ENCODE data around the gene LRRFIP1.

The LRRFIP1 gene

GRCh38 chr2:237708491-237708890, 81.1 kb downstream of the LRRFIP1 start:
- DNase-seq, result no peak

DNA sequence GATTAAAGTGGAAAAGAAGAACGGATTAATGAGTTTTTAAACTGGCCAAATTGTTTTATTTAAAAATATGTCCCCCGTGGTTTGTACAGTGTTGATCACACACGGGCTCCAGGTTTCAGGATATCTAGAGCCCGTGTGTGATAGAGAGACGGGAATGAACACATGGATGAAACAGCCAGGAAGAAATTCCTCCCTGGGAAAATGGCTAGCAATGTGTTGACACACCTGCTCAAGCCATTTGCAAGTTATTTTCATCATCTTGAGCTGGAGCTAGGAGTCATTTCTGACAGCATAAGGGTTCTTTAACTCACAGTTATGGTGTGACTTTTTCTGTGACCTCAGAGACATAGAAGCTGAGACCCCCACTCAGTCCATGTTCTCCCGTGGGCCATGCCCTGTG, 81.6 kb downstream of the LRRFIP1 start:
- no peak for DNase-seq

DNA sequence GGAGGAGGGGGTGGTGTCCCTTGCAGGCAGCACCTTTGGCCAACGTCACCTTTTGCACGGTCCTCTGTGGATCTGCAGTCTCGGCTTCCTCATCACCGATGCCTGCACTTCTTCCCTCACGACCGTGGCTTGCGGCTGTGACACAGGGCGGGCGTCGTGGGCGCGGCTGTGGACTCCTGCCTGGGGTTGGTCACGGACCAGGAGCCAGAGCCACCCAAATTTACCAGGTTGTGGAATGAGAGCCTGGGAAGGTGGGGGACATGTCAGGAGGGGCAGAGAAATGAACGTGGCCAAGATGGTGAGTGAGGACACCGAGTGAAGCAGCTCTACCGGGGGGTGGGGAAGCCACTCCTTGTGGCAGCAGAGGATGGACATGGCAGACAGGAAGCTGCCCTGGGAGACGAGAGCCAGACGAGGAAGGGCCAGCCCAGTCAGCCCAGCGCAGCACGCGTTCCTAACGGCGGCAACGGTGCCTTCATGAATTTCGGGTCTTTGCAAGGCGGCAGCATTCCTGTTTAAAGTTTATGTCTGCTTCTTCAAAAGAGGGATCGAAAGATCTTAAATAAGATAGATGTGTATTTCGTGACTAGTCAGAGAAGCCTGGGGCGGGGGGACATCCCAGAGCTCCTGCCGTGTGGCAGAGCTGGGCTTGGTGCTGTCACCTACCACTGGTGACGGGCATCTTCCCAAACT, 84.2 kb downstream of the LRRFIP1 start:
- DNase-seq, result no peak

- DNase-seq, result no peak
Observed at GRCh38 chr2:237712477-237713377, 85.3 kb downstream of the LRRFIP1 start.

GRCh38 chr2:237714690-237715458, 87.5 kb downstream of the LRRFIP1 start:
- DNase-seq, result no peak

DNA sequence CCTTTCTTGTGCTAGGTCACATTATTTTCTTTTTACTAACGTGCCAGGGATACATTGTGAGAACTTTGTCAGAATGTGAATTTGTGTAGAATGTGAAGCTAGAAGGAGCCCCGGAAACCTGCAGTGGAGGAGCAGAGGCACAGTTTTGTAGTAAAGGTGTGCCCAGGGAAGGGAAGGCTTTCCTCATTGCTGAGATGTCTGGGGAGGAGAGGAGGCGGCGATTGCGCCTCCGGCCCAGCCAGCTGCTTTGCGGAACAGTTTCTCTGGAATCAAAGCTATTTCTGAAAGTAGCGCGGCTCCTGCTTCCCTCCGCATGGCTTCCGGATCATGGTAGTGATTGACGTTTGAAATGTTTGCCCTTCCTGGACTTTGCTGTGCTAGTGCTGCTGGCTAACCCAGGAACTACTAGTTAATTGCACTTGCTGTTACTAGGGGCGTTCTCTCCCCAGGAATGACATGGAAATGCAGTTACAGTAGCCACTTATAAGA, 88.1 kb downstream of the LRRFIP1 start:
- DNase-seq, result no peak

- no peak for DNase-seq
Observed at GRCh38 chr2:237716011-237716410, 88.6 kb downstream of the LRRFIP1 start.

DNA sequence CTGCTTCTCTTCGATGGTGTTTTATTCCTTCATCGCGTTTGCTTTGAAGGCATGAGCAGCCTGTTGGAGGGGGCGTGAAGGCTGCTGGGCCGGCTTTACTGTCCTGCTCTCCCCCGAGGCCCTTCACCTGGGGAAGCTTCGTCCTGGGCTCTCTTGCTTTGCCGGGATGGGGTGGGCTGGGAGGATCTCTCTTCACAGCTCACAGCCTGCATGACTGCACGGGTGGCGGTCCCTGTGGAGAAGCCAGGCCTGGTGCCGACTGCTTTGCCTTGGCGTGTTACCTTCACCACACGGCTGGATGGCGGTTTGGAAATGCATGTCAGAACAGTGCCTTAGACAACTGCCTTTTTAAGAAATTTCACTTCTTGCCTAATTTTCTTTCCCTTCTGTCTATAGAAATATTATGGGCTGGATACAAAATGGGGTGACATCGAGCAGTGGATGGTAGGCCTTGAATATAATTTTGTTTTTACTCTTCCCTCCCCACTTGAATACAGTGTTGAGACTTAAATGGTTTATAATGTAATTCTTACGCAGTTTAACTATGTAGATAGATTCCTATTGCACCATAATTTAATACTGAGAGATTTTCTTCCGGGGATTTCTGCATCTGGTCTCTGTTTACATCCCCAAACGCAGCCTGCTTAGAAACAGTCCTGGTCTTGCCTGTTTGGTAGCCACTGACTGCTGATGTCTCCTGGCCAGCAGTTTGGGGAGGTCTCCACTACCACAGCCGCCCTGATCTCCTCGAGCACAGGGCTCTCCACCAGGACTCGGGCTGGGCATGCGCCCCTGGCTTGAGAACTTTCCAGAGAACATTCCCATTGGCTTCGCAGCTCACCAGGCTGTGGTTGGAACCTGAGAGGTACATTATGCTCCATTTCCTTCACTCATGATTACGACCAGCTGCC, 90.2 kb downstream of the LRRFIP1 start:
- DNase-seq, result no peak

DNA sequence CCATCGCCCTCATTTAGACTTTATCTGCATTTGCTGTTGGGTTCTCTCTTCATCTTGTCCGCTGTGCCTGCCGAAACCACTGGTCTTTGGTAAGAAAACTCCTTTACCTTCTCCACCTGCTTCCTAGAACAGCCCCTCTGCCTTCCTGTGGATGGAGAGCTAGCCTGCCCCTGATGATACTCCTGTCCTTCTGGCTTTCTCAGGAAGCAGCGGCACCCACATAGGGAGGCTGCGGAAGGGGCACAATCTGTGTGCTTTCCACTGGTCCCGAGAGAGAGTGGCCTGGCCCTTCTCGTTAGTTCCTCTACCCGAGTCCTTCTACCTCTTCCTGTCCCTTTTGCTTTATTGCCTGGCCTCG, 90.9 kb downstream of the LRRFIP1 start:
- no peak for DNase-seq

GRCh38 chr2:237720444-237720843, 93.1 kb downstream of the LRRFIP1 start:
- no peak for DNase-seq

DNA sequence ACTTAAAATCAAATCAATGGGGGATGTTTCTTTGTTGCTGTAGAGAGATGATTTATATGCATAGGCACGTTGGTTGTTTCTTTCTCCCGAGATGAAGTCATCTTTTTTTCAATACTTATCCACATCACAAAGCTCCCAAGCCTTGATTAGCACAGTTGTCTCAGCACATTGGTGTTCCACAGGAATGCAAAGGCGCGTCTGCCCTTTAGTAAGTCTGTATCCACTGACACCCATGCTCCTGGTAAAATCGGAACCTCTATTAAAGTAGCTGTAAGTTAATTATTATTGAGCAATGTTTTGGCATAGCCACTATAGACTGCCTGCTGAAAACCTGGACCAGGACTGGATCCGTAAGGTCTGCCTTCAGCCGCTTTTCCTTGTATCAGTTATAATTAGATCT, 93.6 kb downstream of the LRRFIP1 start:
- DNase-seq, result no peak

GRCh38 chr2:237721458-237721857, 94.1 kb downstream of the LRRFIP1 start:
- DNase-seq, result no peak

DNA sequence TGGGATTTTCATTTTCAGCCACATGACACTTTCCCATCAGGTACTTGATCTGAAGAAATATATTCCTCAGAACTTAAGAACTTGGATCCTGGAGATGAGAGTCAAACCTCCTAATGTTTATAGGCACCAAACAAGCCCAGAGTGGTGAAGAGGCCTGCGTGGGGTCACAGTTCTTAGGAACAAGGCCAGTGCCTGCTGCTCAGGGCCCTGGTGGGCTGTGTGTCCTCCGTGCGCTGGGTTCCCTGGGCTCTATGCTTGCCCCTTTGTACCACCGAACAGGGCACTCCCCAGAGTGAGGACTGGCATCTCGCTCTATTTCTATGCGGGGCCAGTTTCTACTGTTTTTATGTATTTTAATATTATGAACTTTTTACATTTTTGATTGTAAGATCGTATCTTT, 95.2 kb downstream of the LRRFIP1 start:
- no peak for DNase-seq

DNA sequence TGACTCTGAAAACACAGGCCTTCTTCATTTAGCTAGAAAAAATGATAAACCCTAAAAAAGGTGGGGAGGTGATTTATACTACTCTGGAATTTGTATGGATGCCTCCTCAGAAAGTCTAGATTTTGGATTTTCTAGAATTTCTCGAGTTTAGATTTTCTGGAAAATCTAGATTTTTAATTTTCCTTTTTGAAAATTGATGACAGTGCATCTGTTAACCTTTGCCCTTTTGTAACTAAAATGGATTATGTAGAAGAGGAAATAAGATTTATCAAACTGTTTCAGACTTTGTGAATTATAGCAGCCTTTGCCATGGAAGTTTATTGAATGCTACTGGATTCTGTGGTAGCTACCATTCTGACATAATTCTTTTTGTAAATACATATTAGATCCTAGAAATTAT, 95.6 kb downstream of the LRRFIP1 start:
- no peak for DNase-seq

GRCh38 chr2:237723602-237724001, 96.2 kb downstream of the LRRFIP1 start:
- DNase-seq, result no peak

- no peak for DNase-seq
Observed at GRCh38 chr2:237724811-237725478, 97.6 kb downstream of the LRRFIP1 start.

- no peak for DNase-seq
Observed at GRCh38 chr2:237725661-237726060, 98.3 kb downstream of the LRRFIP1 start.

DNA sequence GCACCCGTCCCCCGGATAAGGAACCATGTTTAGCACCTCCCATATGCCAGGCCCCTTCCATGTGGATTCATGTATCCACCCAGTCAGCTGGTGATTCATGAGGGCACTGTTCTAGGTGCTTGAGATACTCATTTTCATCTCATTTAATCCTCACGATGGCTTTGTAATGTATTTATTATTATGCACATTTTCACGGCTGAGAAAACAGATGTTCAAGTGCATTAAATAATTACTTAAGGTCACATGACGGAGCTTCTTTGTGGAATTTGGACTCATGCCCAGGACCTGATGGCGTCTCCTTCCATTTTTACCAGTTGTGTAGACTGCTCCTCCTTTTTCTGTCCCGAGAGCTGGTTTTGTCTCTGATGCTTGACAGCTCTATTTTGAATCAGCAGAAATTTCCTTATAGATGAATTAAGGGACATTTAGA, 99.0 kb downstream of the LRRFIP1 start:
- DNase-seq, result no peak

DNA sequence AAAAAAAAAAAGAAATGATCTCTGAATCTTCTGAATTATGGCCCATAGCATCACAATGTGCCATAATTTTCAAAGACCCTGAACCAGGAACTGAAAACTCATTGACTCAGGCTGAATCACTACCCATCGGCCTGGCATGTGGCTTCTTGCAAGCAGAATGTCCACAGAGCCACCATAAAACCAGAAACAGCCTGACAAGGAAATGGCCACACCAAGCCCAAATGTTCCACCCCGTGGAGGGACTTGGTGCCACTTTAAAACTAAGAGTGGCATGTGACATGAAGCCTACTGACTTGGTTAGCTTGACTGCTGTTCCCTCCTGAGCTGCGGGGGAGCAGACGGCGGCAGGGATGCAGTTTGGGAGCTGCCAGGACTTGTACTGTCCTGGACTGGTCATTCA, 100.0 kb downstream of the LRRFIP1 start:
- no peak for DNase-seq

DNA sequence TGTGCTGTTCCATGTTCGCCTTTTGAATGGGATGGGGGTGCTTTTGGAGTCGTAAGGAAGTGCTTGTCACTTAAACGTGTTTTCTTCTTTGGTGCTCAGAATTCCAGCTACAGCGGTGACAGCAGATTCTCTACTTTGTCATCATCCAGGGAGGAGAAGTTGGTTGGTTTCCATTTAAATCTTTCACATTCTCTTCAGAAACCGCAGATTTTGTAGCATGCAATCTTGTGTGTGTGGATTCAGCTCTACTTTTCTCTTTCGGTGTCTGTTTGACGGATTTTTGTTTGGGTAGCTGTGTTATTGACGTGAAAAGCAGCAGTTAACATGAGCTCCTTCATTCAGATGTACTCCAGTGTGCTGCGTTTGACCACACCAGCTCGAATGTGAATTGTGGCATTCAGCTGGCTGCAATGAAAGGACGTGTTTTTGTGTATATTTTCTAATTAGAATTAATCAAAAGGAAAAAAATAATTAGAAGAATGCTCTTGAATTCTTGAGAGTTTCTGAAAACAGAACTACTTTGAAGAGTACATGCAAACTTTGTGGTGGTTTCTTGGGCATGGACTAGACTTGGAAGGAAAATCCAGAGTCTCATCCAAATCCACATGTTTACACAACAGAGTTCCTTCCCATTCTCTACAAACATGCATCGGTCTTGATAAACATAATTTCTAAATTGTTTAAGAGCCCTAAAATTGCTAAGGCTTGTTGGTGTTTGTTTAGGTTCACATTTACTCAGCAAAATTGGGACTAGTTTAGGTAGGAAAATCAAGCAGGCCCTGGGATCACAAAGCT, 102.5 kb downstream of the LRRFIP1 start:
- no peak for DNase-seq

- DNase-seq, result no peak
Observed at GRCh38 chr2:237731663-237732062, 104.3 kb downstream of the LRRFIP1 start.

All from KG1 (cell line).